Loucy (cell line): ENCODE measurements around the gene BEST1.

Source experiments
- H2AFZ ChIP-seq: fragments of 200-600 bp; sonication (generic); 2 replicates; pipeline ENCODE4 v1.6.0; 2016; ENCODE audit warnings: antibody characterized with exemption, mild to moderate bottlenecking, low read length, moderate library complexity
- H3F3A ChIP-seq: fragments of 200-600 bp; 2 replicates; pipeline ENCODE4 v1.6.0; 2016; ENCODE audit warnings: antibody characterized with exemption, low read depth, mild to moderate bottlenecking
- H3K27me3 ChIP-seq: fragments of 200-600 bp; sonication (generic); 2 replicates; pipeline ENCODE4 v1.6.1; 2014; ENCODE audit warnings: low read length, mild to moderate bottlenecking; ENCODE audit not compliant: insufficient read depth, poor library complexity, severe bottlenecking
- H3K36me3 ChIP-seq: fragments of 200-600 bp; sonication (generic); 2 replicates; pipeline ENCODE4 v1.6.1; 2016; ENCODE audit warnings: low read length; ENCODE audit not compliant: insufficient read depth
- H3K4me1 ChIP-seq: fragments of 200-600 bp; sonication (generic); 2 replicates; pipeline ENCODE4 v1.5.1; 2014; ENCODE audit warnings: low read length, mild to moderate bottlenecking; ENCODE audit not compliant: insufficient read depth, poor library complexity, severe bottlenecking
- H3K4me2 ChIP-seq: fragments of 200-600 bp; sonication (generic); 2 replicates; pipeline ENCODE4 v1.6.0; 2014; ENCODE audit warnings: antibody characterized with exemption, low read length, low read depth, mild to moderate bottlenecking; ENCODE audit not compliant: poor library complexity, severe bottlenecking
- H3K4me3 ChIP-seq: fragments of 200-600 bp; sonication (generic); 2 replicates; pipeline ENCODE4 v1.5.1; 2014; ENCODE audit warnings: low read length, mild to moderate bottlenecking, mixed read lengths; ENCODE audit not compliant: poor library complexity, severe bottlenecking
- H3K79me2 ChIP-seq: fragments of 200-600 bp; sonication (generic); 2 replicates; pipeline ENCODE4 v1.6.1; 2014; ENCODE audit warnings: low read length; ENCODE audit not compliant: insufficient read depth
- H3K9ac ChIP-seq: fragments of 200-600 bp; sonication (generic); 2 replicates; pipeline ENCODE4 v1.6.0; 2014; ENCODE audit warnings: mild to moderate bottlenecking, low read depth, low read length, moderate library complexity; ENCODE audit not compliant: poor library complexity, severe bottlenecking
- H3K9me2 ChIP-seq: fragments of 200-600 bp; sonication (generic); replicated peaks from 2 replicates; pipeline ENCODE4 v1.6.1; 2016; ENCODE audit warnings: low read depth, low read length, mixed read lengths
- H3K9me3 ChIP-seq: fragments of 200-600 bp; sonication (generic); 2 replicates; pipeline ENCODE4 v1.6.1; 2014; ENCODE audit warnings: mild to moderate bottlenecking, antibody characterized with exemption, low read length, low read depth; ENCODE audit not compliant: insufficient read depth
- H4K20me1 ChIP-seq: fragments of 200-600 bp; sonication (generic); 2 replicates; pipeline ENCODE4 v1.6.0; 2014; ENCODE audit warnings: antibody characterized with exemption, low read length, mild to moderate bottlenecking; ENCODE audit not compliant: insufficient read depth, poor library complexity, severe bottlenecking
- EZH2phosphoT487 ChIP-seq: fragments of 200-600 bp; IDR thresholded peaks from 2 replicates; pipeline ENCODE4 v1.6.1; 2018; ENCODE audit warnings: antibody characterized with exemption, mild to moderate bottlenecking, moderate library complexity, borderline replicate concordance
- TF ChIP-seq, protein P1 (sequence below): fragments of 200-600 bp; sonication (generic); conservative IDR thresholded peaks from 2 replicates; pipeline ENCODE4 v1.5.1; 2014; ENCODE audit warnings: mild to moderate bottlenecking, antibody characterized with exemption, low read length

Gene BEST1

DNA sequence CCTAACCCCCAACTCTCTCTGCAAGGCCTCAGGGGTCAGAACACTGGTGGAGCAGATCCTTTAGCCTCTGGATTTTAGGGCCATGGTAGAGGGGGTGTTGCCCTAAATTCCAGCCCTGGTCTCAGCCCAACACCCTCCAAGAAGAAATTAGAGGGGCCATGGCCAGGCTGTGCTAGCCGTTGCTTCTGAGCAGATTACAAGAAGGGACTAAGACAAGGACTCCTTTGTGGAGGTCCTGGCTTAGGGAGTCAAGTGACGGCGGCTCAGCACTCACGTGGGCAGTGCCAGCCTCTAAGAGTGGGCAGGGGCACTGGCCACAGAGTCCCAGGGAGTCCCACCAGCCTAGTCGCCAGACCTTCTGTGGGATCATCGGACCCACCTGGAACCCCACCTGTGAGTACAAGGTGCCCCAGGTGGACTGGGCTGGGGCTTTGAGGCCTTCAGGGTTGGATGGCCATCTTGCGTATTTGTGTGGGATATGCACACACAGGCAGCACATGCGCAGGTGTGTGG lies at the start of gene BEST1:
TSS of gene BEST1 (plus strand) at position 317 of the 513 bp plus-strand sequence. CDS start 1,456 bp downstream, outside the sequence.
- H4K20me1 ChIP-seq: no peaks in the 10 kb centered on the region
- H3K79me2 ChIP-seq: no peaks in the 10 kb centered on the region
- H3K4me1 ChIP-seq: peaks cover 3% of the 10 kb centered on the region
- H3K9ac ChIP-seq: no peak within 1 kb of the TSS
- H3F3A ChIP-seq: no peaks in the 10 kb centered on the region
- TF ChIP-seq, protein P1, sequence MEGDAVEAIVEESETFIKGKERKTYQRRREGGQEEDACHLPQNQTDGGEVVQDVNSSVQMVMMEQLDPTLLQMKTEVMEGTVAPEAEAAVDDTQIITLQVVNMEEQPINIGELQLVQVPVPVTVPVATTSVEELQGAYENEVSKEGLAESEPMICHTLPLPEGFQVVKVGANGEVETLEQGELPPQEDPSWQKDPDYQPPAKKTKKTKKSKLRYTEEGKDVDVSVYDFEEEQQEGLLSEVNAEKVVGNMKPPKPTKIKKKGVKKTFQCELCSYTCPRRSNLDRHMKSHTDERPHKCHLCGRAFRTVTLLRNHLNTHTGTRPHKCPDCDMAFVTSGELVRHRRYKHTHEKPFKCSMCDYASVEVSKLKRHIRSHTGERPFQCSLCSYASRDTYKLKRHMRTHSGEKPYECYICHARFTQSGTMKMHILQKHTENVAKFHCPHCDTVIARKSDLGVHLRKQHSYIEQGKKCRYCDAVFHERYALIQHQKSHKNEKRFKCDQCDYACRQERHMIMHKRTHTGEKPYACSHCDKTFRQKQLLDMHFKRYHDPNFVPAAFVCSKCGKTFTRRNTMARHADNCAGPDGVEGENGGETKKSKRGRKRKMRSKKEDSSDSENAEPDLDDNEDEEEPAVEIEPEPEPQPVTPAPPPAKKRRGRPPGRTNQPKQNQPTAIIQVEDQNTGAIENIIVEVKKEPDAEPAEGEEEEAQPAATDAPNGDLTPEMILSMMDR: no peak
- TF ChIP-seq EZH2phosphoT487: no peak
- no peaks in the 10 kb centered on the region for H3K9me3 ChIP-seq
- no peaks in the 10 kb centered on the region for H3K36me3 ChIP-seq
- H3K4me2 ChIP-seq: no peak within 1 kb of the TSS
- H3K9me2 ChIP-seq: no peaks in the 10 kb centered on the region
- H3K4me3 ChIP-seq: no peak within 1 kb of the TSS
- no peak within 1 kb of the TSS for H2AFZ ChIP-seq
- no peaks in the 10 kb centered on the region for H3K27me3 ChIP-seq

DNA sequence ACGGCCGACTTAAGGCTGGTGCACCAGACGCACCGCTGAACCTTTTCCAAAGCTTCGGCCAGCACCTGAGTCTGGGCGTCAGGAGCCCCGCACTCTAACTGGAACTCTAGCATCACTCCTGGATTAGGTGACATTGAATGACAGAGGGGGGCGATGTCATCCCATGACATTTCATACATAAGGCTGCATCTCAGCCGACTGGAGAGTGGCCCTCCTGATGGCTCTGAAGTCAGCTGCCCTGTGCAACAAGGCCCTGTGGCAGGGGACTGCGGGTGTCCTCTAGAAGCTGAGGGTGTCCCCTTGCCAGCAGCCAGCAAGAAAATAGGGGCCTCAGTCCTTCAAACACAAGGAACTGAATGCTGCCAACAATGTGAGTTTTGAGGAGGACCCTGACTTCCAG lies 48.8 kb upstream of the BEST1 start:
- TF ChIP-seq EZH2phosphoT487: no peak
- TF ChIP-seq, protein P1: no peak
- no peaks in the 10 kb centered on the region for H4K20me1 ChIP-seq
- H3K36me3 ChIP-seq: no peaks in the 10 kb centered on the region
- no peak overlapping the region for H3K9ac ChIP-seq
- no peaks in the 10 kb centered on the region for H3K79me2 ChIP-seq
- H3K4me3 ChIP-seq: no peak overlapping the region
- H3F3A ChIP-seq: no peaks in the 10 kb centered on the region
- no peaks in the 10 kb centered on the region for H3K27me3 ChIP-seq
- no peak overlapping the region for H3K4me2 ChIP-seq
- H3K9me2 ChIP-seq: no peaks in the 10 kb centered on the region
- no peaks in the 10 kb centered on the region for H3K4me1 ChIP-seq
- H3K9me3 ChIP-seq: no peaks in the 10 kb centered on the region
- no peak overlapping the region for H2AFZ ChIP-seq

DNA sequence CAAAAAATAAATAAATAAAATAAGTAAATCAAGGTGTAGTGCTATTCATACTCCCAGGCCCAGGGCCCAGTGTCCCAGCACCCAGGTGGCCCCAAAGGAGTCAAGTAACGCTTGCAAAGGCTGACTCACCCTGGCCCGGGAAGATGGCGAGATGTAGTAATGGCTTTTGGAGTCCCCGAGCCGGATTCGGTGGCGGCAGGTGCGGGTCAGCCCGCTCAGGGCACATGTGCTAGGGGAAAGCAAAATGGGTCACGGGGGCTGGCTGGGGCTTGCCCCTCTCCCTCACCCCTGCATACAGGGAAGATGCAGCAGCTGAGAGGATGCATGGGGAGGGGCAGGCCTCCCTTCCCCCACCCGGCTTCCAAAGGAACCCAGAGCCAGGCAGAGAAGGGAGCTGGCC lies 47.8 kb upstream of the BEST1 start:
- no peak overlapping the region for H3K4me3 ChIP-seq
- H3K79me2 ChIP-seq: no peaks in the 10 kb centered on the region
- H3F3A ChIP-seq: no peaks in the 10 kb centered on the region
- H3K4me1 ChIP-seq: no peaks in the 10 kb centered on the region
- no peaks in the 10 kb centered on the region for H3K27me3 ChIP-seq
- TF ChIP-seq, protein P1: no peak
- TF ChIP-seq EZH2phosphoT487: no peak
- no peak overlapping the region for H3K4me2 ChIP-seq
- H3K9ac ChIP-seq: no peak overlapping the region
- no peaks in the 10 kb centered on the region for H3K36me3 ChIP-seq
- H3K9me3 ChIP-seq: no peaks in the 10 kb centered on the region
- H4K20me1 ChIP-seq: no peaks in the 10 kb centered on the region
- no peaks in the 10 kb centered on the region for H3K9me2 ChIP-seq
- no peak overlapping the region for H2AFZ ChIP-seq
